Tibial nerve (tissue), 4 donors: Measurements from ENCODE around the gene AZIN2. TPM values are rescaled to one million over a fixed set of nuclear protein-coding genes. Genes with fewer than 3 reads are reported as not detected.

Experiments used
- DNase-seq, 2 donors: peaks; one replicate each; pipeline ENCODE4 v3.0.0-alpha.2; 2019; ENCODE audit warnings: low spot score in 2 of 2
- H3K27ac ChIP-seq, 4 donors: fragments of 200-600 bp; sonication (generic) in 3 of 4; one replicate each; pipeline ENCODE4 v1.5.1; 2017 to 2019; ENCODE audit warnings: mild to moderate bottlenecking in 1 of 4
- H3K27me3 ChIP-seq, 2 donors: fragments of 200-600 bp; sonication (generic) in 1 of 2; one replicate each; pipeline versions ENCODE4 v1.5.1 to v1.6.0; 2017 to 2019
- H3K36me3 ChIP-seq, 3 donors: fragments of 200-600 bp; sonication (generic); one replicate each; pipeline ENCODE4 v1.5.1; 2018 to 2019
- H3K4me1 ChIP-seq, 4 donors: fragments of 200-600 bp; sonication (generic) in 3 of 4; one replicate each; pipeline ENCODE4 v1.5.1; 2017 to 2019
- H3K4me3 ChIP-seq, 4 donors: fragments of 200-600 bp; sonication (generic) in 3 of 4; one replicate each; pipeline ENCODE4 v1.5.1; 2017 to 2019; ENCODE audit warnings: mild to moderate bottlenecking in 1 of 4, moderate library complexity in 1 of 4
- H3K9me3 ChIP-seq, 4 donors: fragments of 200-600 bp; sonication (generic) in 3 of 4; one replicate each; pipeline ENCODE4 v1.5.1; 2017 to 2019
- CTCF ChIP-seq, 5 experiments: fragments of 200-600 bp in 3 of 5; fragments of 450-650 bp in 2 of 5; sonication (generic) in 3 of 5; IDR thresholded peaks; one replicate each; pipeline ENCODE4 v1.5.1; 2016 to 2019; ENCODE audit warnings: antibody characterized with exemption in 5 of 5, mild to moderate bottlenecking in 3 of 5, moderate library complexity in 2 of 5
- EP300 ChIP-seq, 2 donors: sonication (generic); formaldehyde crosslinking; IDR thresholded peaks; one replicate each; pipeline ENCODE4 v1.6.1; 2017; ENCODE audit warnings: antibody characterized with exemption in 2 of 2, mild to moderate bottlenecking in 1 of 2
- POLR2A ChIP-seq, 2 donors: fragments of 450-650 bp; IDR thresholded peaks; one replicate each; pipeline ENCODE4 v1.6.1; 2017; ENCODE audit warnings: antibody characterized with exemption in 2 of 2, mild to moderate bottlenecking in 2 of 2, moderate library complexity in 2 of 2
- WGBS, 2 donors: methylation state at CpG; one replicate each; pipeline ENCODE4 v1.1.5; 2018; 5-methylcytosine and 5-hydroxymethylcytosine counted together
- total RNA-seq, 4 donors: library from RNA; depleted of rRNA; stranded (reverse); fragments of >200 nt; gene quantifications; one replicate each; pipeline ENCODE4 v1.1.0, GENCODE V29; 2016

The AZIN2 gene
- total RNA-seq, 4 donors from 2014 or later = 3.3 to 8.6 (median 6.3) TPM

DNA sequence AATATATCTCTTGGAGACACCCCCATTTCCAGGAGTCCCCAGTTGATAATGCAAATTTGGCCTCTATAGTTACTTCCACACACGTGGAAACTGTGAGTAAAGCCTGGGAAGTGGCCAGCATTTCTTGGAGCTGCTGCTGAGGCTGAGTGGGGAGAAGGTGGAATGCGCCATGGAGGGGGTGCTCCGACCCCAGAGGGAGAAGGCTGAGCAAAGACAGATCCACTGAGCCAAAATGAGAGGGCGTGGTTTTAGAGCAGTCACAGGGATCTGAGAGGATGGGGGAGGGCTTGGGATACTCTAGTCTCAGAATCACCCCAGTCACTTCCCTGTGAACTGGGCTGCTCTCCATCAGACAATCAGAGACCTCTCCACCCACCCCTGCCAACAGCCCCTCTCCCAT, 62.2 kb downstream of the AZIN2 start:
- no peak for DNase-seq
- Histone ChIP-seq H3K4me3 (no peak overlapping the region), H3K9me3 (no peaks in the 10 kb centered on the region), H3K27ac (no peak overlapping the region), H3K4me1 (peaks cover 0 to 20% (median 3%) of the 10 kb centered on the region in 4 donors), H3K36me3 (peaks cover 0 to 38% (median 0%) of the 10 kb centered on the region in 3 donors), H3K27me3 (no peaks in the 10 kb centered on the region)
- 33 to 39% methylated on average over 4 of the region's 4 CpGs for WGBS, 2 donors
- TF ChIP-seq POLR2A (IDR thresholded peaks at IDR 0.05) (no peak), CTCF (IDR thresholded peaks at IDR 0.05) (no peak), EP300 (IDR thresholded peaks at IDR 0.05) (no peak)

DNA sequence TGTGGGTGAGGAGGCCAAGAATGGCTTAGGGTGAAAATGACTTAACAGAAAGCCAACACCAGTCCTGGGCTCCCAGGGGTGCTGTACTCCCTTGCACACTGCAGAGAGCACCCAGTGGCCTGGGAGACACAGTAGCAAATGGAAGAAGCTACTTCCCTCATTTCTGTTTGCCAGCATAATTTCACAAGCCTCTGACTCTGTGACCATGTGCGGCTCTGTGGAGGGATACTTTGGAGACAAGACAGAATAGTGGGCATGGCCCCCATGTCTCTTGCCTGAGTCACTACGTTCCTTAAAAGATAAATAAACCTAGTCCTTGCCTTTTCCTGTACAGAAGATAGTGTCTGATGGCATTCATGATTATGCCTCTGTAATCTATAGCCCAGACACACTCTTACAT, 62.7 kb downstream of the AZIN2 start:
- Histone ChIP-seq H3K27me3 (no peaks in the 10 kb centered on the region), H3K9me3 (no peaks in the 10 kb centered on the region), H3K27ac (no peak overlapping the region), H3K36me3 (peaks cover 0 to 38% (median 0%) of the 10 kb centered on the region in 3 donors), H3K4me1 (peaks cover 0 to 20% (median 3%) of the 10 kb centered on the region in 4 donors), H3K4me3 (no peak overlapping the region)
- DNase-seq = no peak
- 55 to 73% methylated on average over 2 of the region's 2 CpGs for WGBS, 2 donors
- TF ChIP-seq EP300 (IDR thresholded peaks at IDR 0.05) (no peak), CTCF (IDR thresholded peaks at IDR 0.05) (no peak), POLR2A (IDR thresholded peaks at IDR 0.05) (no peak)

- Histone ChIP-seq H3K27me3 (no peaks in the 10 kb centered on the region), H3K36me3 (peaks cover 0 to 38% (median 0%) of the 10 kb centered on the region in 3 donors), H3K4me1 (peaks cover 0 to 27% (median 3%) of the 10 kb centered on the region in 4 donors), H3K9me3 (no peaks in the 10 kb centered on the region), H3K27ac (no peak overlapping the region), H3K4me3 (no peak overlapping the region)
- DNase-seq = no peak
- WGBS, 2 donors = 75 to 94% methylated on average over 3 of the region's 3 CpGs
- TF ChIP-seq CTCF (IDR thresholded peaks at IDR 0.05) (no peak), EP300 (IDR thresholded peaks at IDR 0.05) (no peak), POLR2A (IDR thresholded peaks at IDR 0.05) (no peak)
These were observed 65.0 kb downstream of the AZIN2 start for GRCh38 chr1:33146003-33146402.

GRCh38 chr1:33147275-33147996, 66.5 kb downstream of the AZIN2 start:
- Histone ChIP-seq H3K4me3 (no peak overlapping the region), H3K4me1 (peaks cover 0 to 33% (median 3%) of the 10 kb centered on the region in 4 donors), H3K9me3 (no peaks in the 10 kb centered on the region), H3K36me3 (peaks cover 0 to 38% (median 0%) of the 10 kb centered on the region in 3 donors), H3K27ac (no peak overlapping the region), H3K27me3 (no peaks in the 10 kb centered on the region)
- 96% methylated on average over 30 of the region's 30 CpGs for WGBS, 2 donors
- no peak for DNase-seq
- no peak for TF ChIP-seq POLR2A (IDR thresholded peaks at IDR 0.05)

DNA sequence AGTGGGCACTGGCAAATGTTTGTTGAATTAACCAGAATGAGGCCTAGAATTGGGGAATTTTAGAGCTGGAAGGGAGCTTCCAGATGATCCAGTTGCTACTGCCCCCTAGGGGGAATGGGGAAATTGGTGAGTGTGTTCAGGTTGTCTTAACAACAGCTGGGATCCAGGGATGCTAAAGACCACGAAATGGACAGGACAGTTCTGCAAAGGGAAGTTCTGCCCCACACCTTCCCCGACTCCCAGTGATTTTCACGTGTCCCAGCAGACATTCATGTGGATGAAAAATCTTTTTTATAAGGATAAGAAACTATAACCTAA, 67.0 kb downstream of the AZIN2 start:
- Histone ChIP-seq H3K4me1 (peaks cover 0 to 33% (median 6%) of the 10 kb centered on the region in 4 donors), H3K27ac (no peak overlapping the region), H3K27me3 (no peaks in the 10 kb centered on the region), H3K36me3 (peaks cover 0 to 38% (median 0%) of the 10 kb centered on the region in 3 donors), H3K9me3 (no peaks in the 10 kb centered on the region), H3K4me3 (no peak overlapping the region)
- no peak for DNase-seq
- 72% methylated on average over 3 of the region's 3 CpGs for WGBS, 2 donors
- TF ChIP-seq EP300 (IDR thresholded peaks at IDR 0.05) (no peak), CTCF (IDR thresholded peaks at IDR 0.05) (no peak), POLR2A (IDR thresholded peaks at IDR 0.05) (no peak)
